GM06990 (cell line): ENCODE data around the gene TPH2.

Experiments used
- DNase-seq: peaks from one replicate; pipeline ENCODE4 v3.0.0-alpha.2; 2011; ENCODE audit not compliant: insufficient read length; ENCODE audit errors: extremely low read depth
- H3K27me3 ChIP-seq: replicated peaks from 2 replicates; pipeline ENCODE4 v1.6.0; 2011; ENCODE audit warnings: low read length; ENCODE audit not compliant: control insufficient read depth, insufficient read depth
- H3K36me3 ChIP-seq: 2 replicates; pipeline ENCODE4 v1.5.1; 2011; ENCODE audit warnings: low read length; ENCODE audit not compliant: control insufficient read depth, insufficient read depth
- H3K4me3 ChIP-seq: replicated peaks from 2 replicates; pipeline ENCODE4 v1.5.1; 2011; ENCODE audit warnings: low read depth, mild to moderate bottlenecking, control low read depth, low read length
- CTCF ChIP-seq: IDR thresholded peaks from 2 replicates; pipeline ENCODE4 v1.5.1; 2011; ENCODE audit warnings: low read length, control low read depth, mild to moderate bottlenecking, inconsistent platforms; ENCODE audit not compliant: insufficient read depth, poor library complexity, severe bottlenecking

The TPH2 gene

GRCh38 chr12:72053604-72054003 is 115.0 kb downstream of the TPH2 start:
- Histone ChIP-seq H3K36me3 (no peaks in the 10 kb centered on the region), H3K27me3 (no peaks in the 10 kb centered on the region), H3K4me3 (no peak overlapping the region)
- DNase-seq, result no peak
- TF ChIP-seq CTCF, result no peak

GRCh38 chr12:72054511-72054910 is 115.9 kb downstream of the TPH2 start:
- Histone ChIP-seq H3K4me3 (no peak overlapping the region), H3K27me3 (no peaks in the 10 kb centered on the region), H3K36me3 (no peaks in the 10 kb centered on the region)
- DNase-seq, result no peak
- TF ChIP-seq CTCF, result no peak

GRCh38 chr12:72057330-72057914 is 118.8 kb downstream of the TPH2 start:
- no peak for TF ChIP-seq CTCF
- DNase-seq, result no peak
- Histone ChIP-seq H3K36me3 (no peaks in the 10 kb centered on the region), H3K4me3 (no peak overlapping the region), H3K27me3 (no peaks in the 10 kb centered on the region)

- Histone ChIP-seq H3K27me3 (no peaks in the 10 kb centered on the region), H3K36me3 (no peaks in the 10 kb centered on the region), H3K4me3 (no peak overlapping the region)
- TF ChIP-seq CTCF, result no peak
- DNase-seq, result no peak
Observed at GRCh38 chr12:72063073-72063472, 124.4 kb downstream of the TPH2 start.

GRCh38 chr12:72071030-72071429 is 132.4 kb downstream of the TPH2 start:
- no peaks in the 10 kb centered on the region for H3K36me3 ChIP-seq
- no peak for TF ChIP-seq CTCF
- H3K27me3 ChIP-seq, result no peaks in the 10 kb centered on the region
- DNase-seq, result no peak
- H3K4me3 ChIP-seq, result no peak overlapping the region
